Fibroblast of skin of right quadriceps (primary cell): ENCODE results near the gene STARD9.
A peak's percentile ranks its signal among the peaks of the same experiment; 100 is the strongest.
"Not testable (repeated sequence)": the region's sequence is repeated elsewhere in the genome, so short reads cannot be mapped to it uniquely, and the experiment has no call there.

Experiments
- DNase-seq: peaks from one replicate; pipeline ENCODE4 v3.0.0-alpha.2; 2013

Gene STARD9

DNA sequence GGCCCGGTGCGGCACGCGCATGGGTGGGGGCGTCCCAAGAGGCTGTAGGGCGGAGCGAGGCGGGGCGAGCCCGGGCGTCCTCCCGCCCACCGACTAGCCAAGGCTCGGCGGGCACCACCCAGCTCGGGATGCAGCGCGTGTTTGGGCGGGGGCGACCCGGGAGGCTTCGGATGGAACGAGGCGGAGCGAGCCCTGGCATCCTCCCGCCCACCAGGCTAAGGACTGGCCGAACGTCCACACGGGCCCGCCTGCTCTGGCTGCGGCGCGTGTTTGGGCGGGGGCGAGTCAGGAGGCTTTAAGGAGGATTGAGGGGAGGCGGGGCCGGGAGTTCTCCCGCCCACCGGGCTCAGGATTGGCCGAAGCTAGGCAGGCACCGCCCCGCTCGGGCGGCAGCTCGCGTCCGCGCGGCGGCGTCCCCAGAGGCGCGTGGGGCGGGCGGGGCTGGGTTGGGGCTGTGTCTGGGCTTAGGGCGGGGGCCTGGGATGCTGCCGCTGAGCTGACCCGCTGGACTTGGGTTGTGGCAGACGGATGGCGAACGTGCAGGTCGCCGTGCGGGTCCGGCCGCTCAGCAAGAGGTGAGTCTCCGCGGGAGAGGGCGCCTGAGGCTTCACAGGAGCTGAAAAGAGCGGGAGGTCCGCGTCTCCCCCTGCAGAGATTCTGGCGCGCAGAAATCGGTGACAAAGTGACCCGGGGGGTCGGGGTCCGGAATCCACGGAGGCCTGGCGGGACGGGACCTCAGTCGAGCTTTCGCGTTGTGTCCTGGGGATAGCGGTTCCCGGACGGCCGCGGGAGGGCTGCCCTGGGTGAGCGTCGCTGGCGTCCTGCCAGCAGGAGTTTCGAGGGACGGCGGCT lies at the start of gene STARD9:
Gene STARD9 (plus strand): TSS at position 419 of the 852 bp plus-strand sequence. CDS start 110 bp downstream, at position 529.
- DNase-seq, result peak; percentile 99

DNA sequence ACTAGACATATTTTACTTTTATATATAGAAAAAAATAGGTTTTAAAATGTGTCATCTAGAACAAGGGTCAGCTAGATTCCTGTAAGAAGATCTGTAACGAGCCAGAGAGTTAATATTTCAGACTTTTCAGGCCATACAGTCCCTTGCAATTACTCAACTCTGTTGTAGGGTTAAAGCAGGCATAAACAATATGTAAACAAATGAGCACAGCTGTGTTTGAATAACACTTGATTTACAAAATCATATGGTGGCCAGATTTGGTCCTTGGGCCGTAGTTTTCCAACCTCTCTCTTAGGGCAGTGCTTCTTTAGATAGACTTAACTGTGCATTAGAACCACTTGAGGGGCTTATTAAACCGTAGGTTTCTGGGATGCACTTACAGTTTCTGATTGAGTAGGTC lies 46.4 kb upstream of the STARD9 start:
- no peak for DNase-seq

DNA sequence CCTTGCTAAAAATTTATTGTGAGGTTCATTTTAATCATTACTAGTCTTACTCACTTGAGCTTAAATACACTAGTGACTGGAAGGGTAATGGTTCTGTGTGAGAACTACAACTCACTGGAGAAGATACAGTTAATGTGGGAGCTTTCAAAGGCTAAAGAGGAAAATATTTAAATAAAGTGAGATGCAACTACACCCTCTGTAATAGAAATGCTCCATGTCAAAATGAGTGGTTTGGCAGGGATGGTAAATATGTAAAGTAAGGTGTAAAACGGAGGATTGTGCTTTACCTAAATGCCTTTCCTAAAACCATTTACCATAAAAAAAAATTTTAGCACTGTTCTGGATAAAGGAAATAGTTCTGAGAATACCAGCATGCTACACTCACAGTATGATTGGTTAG lies 42.2 kb upstream of the STARD9 start:
- DNase-seq, result no peak

- no peak for DNase-seq
Observed at GRCh38 chr15:42544853-42545629, 30.4 kb upstream of the STARD9 start.

- no peak for DNase-seq
Observed at GRCh38 chr15:42547918-42548248, 27.5 kb upstream of the STARD9 start.

- DNase-seq, result peak; percentile 81
Observed at GRCh38 chr15:42548249-42549031, 27.0 kb upstream of the STARD9 start, which contains the start of the genes HAUS2 and LRRC57. Gene HAUS2, plus strand, starts transcription at chr15:42548838. Its CDS starts 35 bp downstream, at chr15:42548873. Gene LRRC57, minus strand, starts transcription at chr15:42548793. Its CDS starts 359 bp downstream, at chr15:42548434.

- peak; percentile 29 for DNase-seq
Observed at GRCh38 chr15:42549032-42549491, 26.3 kb upstream of the STARD9 start.

DNA sequence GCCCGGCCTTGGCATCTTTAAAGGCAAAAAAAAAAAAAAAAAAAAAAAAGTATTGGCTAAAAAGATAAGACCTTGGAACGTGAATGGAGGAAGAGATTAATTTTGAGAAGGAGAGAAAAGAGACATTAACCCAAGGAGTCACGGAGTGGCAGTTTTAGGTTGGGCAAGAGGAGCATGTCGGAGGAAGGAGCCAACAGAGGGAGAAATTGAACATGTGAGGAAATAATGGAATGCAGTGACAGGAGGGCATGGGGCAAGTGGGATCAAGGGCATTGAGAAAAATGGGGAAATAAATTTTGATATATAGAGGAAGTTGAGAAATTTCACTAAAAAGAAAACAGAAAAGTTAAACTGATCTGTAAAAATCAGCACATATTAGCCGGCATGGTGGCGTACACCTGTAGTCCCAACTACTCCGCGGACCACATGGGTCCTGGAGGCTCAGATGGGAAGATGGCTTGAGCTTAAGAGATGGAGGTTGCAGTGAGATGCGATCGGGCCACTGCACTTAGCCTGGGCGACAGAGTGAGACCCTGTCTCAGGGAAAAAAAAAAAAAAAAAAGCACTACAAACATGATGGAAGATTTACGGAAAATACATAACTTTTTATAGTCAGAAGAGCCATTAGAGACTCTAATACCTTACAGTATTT lies 25.5 kb upstream of the STARD9 start:
- DNase-seq, result no peak

GRCh38 chr15:42553554-42553953 lies 21.9 kb upstream of the STARD9 start:
- no peak for DNase-seq

GRCh38 chr15:42556550-42557207 lies 18.7 kb upstream of the STARD9 start:
- not testable (repeated sequence) for DNase-seq

DNA sequence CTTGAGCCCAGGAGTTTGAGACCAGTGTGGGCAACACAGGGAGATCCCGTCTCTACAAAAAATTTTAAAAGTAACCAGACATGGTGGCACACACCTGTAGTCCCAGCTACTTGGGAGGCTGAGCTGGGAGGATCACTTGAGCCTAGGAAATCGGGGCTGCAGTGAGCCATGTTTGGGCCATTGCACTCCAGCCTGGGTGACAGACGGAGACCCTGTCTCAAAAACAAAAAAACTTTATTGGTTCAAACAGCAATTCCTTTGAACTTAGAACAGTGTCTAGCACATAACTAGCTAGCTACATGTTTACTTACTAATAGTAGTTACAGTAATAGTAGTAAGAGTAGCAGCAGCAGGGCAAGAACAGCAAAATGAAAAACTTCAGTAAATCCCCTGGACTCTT lies 16.7 kb upstream of the STARD9 start:
- no peak for DNase-seq

- DNase-seq, result no peak
Observed at GRCh38 chr15:42576040-42576594, 711 bp downstream of the STARD9 start.

DNA sequence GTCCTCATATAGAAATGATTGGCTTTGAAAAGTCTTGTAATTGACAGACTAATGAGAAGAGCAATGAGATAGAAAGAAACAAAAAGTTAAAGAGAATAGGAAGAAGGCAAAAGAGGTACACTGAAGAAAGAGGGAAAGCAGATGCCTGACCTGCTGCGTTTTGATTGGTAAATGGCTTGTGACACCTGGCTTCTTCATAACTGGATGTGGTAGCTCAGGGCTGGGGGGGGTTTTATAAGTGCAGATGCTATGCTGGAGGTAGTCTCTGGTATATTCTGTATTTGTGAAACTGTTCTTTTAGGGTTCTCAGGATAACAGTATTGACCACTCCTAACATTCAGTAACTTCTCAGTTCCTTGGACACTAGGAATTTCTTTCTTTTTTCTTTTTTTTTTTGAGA lies 1.4 kb downstream of the STARD9 start:
- no peak for DNase-seq

- DNase-seq, result peak; percentile 57
Observed at GRCh38 chr15:42577514-42578031, 2.2 kb downstream of the STARD9 start.

- DNase-seq, result no peak
Observed at GRCh38 chr15:42578984-42579537, 3.7 kb downstream of the STARD9 start.

GRCh38 chr15:42581272-42581730 lies 5.9 kb downstream of the STARD9 start:
- DNase-seq, result peak; percentile 71

GRCh38 chr15:42582569-42583375 lies 7.4 kb downstream of the STARD9 start:
- DNase-seq, result no peak

GRCh38 chr15:42584031-42584765 lies 8.8 kb downstream of the STARD9 start:
- no peak for DNase-seq

GRCh38 chr15:42590619-42591237 lies 15.3 kb downstream of the STARD9 start:
- DNase-seq, result no peak
